Measurements from ENCODE around the gene CMTM1.

Gene CMTM1

DNA sequence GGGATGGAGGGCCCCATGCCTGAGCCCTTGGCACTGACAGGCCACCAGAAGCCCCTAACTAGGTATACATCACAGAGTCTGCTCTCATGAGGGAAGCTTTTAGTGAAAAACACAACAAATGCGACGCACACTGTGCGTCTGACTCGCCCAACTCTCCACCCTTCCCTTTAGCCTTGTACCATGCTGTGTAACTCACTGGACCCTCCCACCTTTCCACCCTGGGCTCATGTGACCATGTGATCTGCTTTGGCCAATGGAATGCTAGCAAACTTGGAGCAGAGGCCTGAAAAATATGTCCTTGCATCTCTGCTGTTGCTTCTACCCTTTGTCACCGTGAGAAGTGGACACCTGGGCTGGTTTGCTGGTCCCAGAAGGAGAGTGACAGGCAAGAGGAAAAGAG lies 37.9 kb upstream of the CMTM1 start:
- H3K27ac ChIP-seq = no peak overlapping the region
- TF ChIP-seq, protein P1, sequence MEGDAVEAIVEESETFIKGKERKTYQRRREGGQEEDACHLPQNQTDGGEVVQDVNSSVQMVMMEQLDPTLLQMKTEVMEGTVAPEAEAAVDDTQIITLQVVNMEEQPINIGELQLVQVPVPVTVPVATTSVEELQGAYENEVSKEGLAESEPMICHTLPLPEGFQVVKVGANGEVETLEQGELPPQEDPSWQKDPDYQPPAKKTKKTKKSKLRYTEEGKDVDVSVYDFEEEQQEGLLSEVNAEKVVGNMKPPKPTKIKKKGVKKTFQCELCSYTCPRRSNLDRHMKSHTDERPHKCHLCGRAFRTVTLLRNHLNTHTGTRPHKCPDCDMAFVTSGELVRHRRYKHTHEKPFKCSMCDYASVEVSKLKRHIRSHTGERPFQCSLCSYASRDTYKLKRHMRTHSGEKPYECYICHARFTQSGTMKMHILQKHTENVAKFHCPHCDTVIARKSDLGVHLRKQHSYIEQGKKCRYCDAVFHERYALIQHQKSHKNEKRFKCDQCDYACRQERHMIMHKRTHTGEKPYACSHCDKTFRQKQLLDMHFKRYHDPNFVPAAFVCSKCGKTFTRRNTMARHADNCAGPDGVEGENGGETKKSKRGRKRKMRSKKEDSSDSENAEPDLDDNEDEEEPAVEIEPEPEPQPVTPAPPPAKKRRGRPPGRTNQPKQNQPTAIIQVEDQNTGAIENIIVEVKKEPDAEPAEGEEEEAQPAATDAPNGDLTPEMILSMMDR (conservative IDR thresholded peaks at IDR 0.05) = no peak
- no peak for TF ChIP-seq ZFX (IDR thresholded peaks at IDR 0.05)

DNA sequence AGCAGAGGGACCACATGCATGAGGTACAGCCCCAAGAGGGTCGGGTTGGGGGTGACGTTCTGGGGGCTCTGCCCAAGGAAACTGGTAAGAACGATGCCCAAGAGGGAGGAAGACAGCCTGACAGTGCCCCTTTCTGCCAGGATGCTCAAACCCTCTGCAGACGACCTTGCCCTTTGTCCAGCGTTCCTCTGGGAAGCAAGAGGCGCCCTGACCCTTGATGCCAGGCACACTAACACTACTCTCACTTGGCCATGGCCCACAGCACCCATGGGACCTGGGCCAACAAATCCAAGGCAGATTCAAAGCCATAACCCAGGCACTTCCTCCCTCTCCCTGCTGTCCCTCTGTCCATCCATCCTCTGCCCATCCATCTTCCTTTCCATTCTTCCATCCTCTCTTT lies 36.8 kb upstream of the CMTM1 start:
- TF ChIP-seq, protein P1 (conservative IDR thresholded peaks at IDR 0.05) = no peak
- no peak for TF ChIP-seq ZFX (IDR thresholded peaks at IDR 0.05)
- H3K27ac ChIP-seq = no peak overlapping the region

DNA sequence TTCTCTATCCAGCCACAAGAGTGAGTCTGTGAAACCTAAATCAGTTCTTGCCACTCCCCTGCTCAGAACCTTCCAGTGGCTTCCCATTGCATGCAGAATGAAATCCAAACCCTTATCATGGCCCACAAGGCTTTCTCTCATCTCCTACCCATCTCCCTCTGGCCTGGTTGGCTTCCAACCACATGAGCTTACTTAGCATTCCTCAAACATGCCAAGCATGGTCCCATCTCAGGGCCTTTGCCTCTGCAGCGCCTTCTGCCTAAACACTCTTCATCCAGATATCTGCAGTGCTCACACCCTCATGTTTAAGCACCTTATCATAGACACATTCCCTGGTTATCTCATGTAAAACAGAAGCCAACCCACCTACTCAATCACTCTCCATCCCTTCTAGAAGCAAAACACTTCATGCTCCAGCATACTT lies 31.9 kb upstream of the CMTM1 start:
- H3K27ac ChIP-seq = no peak overlapping the region
- TF ChIP-seq, protein P1 (conservative IDR thresholded peaks at IDR 0.05) = no peak
- no peak for TF ChIP-seq ZFX (IDR thresholded peaks at IDR 0.05)

DNA sequence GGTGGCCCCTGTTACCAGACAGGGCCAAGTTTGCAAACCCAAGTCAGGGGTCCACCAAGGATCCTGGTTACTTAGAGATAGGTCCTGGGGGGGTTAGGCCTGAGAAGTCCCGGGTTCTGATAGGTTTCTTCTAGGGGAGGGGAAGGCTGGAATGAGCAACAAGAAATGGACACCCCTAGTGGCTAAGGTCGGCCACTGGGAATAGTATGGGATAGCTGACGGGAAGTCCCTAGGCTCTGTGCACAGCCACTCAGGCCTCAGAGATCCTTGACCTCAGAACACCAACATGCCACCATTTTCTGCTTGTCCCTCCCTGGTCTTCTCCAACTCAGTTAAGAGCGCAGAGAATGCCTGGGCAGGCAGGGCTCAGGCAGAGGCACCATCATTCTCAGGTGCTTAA lies 29.7 kb upstream of the CMTM1 start:
- no peak for TF ChIP-seq ZFX (IDR thresholded peaks at IDR 0.05)
- TF ChIP-seq, protein P1 (conservative IDR thresholded peaks at IDR 0.05) = no peak
- no peak overlapping the region for H3K27ac ChIP-seq

DNA sequence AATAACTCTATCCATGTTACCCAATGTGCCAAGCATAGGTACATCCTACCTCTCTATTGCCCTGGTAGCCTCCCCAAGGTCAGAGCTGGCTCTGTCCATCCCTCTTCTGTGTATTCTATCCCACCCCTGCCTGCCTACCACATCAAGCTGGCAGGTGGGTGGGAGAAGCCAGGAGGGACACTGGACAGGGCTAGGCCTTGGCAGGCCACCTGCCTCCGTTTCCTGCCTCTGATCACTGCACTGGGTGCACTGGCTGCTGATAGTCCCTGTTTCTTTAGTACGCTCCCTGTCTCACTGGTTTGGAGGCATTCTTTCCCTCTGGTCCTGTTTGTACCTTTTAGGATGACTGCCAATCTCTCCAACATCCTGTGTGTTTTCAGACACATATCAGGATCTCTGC lies 29.0 kb upstream of the CMTM1 start:
- H3K27ac ChIP-seq = no peak overlapping the region
- TF ChIP-seq, protein P1 (conservative IDR thresholded peaks at IDR 0.05) = no peak
- no peak for TF ChIP-seq ZFX (IDR thresholded peaks at IDR 0.05)

DNA sequence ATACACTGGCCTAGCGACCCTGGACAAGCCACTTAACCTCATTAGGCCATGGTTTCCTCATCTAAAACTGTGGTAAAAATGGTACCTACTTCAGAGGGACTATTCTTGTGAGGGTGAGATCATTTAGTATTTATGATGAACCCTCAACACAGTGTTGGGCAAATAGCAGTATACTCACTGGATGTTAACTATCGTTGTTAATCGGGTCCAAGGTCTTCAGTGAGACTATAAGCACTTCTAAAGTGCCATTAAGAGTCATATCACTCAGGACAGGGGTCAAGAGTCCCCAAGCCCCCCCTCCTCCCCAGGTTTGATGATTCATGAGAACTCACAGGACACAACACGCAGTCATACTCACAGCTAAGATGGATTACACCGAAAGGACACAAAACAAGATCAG lies 27.3 kb upstream of the CMTM1 start:
- no peak overlapping the region for H3K27ac ChIP-seq
- no peak for TF ChIP-seq ZFX (IDR thresholded peaks at IDR 0.05)
- TF ChIP-seq, protein P1 (conservative IDR thresholded peaks at IDR 0.05) = no peak

DNA sequence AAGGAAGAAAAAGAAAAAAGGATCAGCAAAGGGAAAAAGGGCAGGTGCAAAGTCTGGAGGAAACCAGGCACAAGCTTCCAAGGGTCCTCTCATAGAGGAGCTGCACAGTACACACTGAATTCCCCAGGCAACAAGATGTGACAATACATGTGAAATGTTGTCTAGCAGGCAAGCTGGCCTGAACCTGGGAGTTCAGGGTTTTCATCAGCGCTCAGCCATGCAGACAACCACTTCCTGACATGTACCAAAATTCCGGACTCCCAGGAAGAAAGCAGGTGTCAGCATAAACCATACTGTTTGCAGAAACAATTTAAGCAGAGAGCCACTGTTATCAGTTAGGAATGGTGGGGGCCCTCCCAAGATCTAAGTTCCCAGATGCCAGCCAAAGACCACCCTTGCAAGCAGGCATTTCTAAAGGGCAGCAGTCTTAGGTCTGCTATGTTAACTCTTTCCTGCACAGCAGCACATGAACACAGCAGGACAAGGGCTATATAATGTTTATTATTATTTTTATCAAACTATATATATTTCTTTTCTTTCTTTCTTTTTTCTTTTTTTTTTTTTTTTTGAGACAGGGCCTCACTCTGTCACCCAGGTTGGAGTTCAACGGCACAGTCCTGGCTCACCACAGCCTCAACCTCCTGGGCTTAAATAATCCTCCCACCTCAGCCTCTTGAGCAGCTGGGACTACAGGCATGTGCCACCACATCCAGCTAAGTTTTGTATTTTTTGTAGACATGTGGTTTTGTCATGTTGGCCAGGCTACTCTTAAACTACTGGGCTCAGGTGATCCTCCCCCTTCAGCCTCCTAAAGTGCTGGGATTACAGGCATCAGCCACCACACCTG lies 26.4 kb upstream of the CMTM1 start:
- TF ChIP-seq ZFX (IDR thresholded peaks at IDR 0.05) = no peak
- TF ChIP-seq, protein P1 (conservative IDR thresholded peaks at IDR 0.05) = no peak
- no peak overlapping the region for H3K27ac ChIP-seq

All from C4-2B (cell line).